GM18511 (cell line): ENCODE results near the gene KDM2A.

Experiments
- ATAC-seq: cut with Tn5 transposase; IDR thresholded peaks from one replicate; pipeline ENCODE4 v1.9.1; 2021; ENCODE audit warnings: mild to moderate bottlenecking, moderate library complexity; ENCODE audit not compliant: unreplicated experiment

The KDM2A gene

DNA sequence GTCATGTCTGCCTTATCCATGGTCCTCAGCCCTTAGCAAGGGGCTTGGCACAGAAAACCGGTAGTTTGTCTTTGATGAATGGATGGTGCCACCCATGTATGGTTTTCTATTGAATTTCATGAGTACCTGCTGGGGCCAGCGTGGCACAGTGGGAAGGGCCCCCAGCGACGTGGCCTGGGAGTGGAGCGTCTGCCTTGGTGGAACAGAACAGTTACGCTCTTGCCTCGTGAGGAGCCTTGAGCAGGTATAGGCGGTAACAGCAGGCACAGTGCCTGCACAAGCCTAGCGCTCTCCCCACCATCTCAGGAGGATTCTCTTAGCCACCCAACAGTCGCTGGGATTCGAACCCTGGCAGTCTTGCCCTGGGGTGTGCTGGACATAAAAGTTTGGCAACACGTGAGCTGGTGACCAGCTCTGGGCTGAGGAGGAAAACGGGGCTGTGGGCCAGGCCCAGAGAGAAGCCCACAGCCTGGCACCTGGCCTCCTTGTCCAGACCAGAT, 181.2 kb downstream of the KDM2A start:
- no peak for ATAC-seq

DNA sequence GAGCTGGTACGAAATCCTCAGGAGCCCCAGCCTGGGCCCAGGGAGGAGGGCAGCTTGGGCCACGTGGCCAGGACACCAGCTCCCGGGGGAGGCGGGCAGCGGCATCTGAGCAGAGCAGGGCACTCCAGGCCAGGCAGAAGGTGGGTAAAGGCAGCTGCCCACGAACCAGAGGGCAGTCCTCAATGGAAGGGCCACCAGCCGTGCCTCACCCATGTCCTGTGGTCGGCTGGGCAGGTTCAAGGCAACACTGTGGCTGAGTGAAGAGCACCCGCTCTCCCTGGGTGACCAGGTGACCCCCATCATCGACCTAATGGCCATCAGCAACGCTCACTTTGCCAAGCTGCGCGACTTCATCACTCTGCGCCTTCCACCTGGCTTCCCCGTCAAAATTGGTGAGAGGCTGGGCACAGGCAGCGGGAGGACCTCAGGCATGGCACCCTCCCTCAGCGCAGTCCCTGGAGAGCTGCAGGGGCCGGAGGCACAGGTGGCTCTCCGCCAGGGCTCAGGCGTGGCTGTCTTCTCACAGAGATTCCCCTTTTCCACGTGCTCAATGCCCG, 181.8 kb downstream of the KDM2A start:
- ATAC-seq = no peak

DNA sequence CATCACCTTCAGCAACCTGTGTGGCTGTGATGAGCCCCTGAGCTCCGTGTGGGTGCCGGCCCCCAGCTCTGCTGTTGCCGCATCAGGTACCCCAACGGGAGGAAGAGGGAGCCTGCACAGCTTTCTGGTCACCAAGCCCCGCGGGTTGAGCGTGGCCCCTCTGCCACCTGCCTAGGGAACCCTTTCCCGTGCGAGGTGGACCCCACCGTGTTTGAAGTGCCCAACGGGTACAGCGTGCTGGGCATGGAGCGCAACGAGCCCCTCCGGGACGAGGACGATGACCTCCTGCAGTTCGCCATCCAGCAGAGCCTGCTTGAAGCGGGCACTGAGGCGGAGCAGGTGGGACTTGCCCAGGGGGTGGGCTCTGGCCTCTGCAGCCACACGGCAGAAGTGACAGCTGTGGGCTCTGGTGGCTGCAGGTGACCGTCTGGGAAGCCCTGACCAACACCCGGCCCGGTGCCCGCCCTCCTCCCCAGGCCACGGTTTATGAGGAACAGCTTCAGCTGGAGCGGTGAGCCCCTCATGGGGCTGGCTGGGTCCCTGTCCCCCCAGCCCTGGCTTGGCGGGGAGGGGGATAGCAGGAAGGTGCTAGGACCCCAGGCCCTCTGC, 182.4 kb downstream of the KDM2A start:
- no peak for ATAC-seq

DNA sequence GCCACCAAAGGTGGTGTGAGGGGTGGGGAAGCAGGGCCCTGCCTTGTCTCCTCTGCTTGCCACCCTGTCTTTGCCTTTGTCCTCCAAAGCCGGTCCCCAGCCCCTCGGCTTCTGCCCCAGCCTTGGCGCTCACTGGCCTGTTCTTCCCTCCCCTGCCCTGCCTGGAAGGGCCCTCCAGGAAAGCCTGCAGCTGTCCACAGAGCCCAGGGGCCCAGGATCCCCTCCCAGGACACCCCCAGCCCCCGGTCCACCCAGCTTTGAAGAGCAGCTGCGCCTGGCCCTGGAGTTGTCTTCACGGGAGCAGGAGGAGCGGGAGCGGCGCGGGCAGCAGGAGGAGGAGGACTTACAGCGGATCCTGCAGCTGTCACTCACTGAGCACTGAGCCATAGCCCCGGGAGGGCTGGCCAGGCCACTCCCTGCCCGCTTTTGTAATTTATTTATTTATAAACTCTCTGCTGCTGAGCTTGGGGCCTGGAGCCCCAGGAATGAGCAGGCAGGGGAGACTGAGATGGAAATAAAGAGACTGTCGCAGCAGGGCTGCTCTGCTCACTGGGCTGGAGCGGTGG, 183.0 kb downstream of the KDM2A start:
- no peak for ATAC-seq

DNA sequence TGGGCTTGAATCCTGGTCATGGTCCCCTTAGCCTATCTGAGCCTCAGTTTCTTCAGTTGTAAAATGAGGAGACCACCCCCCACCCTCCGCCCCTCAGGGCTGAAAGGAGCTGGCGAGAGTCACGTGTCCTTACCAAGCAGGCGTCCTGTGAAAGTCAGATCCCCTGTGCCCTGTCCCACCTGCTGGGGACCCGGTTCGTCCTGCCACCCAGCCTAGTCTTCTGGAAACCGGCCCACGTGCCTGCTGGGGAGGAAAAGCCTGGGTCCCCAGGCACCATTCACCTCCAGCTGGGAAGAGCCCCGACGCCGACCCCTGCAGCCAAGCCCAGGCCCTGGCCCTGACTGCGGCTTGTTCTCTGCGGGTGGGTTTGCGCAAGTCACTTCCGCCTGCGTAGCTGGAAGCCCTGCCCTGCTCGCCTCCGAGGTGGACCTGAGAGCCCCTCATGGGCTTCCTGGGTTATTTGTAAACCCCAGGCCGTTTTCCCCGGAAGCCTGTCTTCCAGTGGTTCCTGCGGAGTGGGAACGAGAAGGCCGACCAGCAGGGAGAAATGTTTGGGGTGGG, 183.6 kb downstream of the KDM2A start:
- ATAC-seq = no peak

DNA sequence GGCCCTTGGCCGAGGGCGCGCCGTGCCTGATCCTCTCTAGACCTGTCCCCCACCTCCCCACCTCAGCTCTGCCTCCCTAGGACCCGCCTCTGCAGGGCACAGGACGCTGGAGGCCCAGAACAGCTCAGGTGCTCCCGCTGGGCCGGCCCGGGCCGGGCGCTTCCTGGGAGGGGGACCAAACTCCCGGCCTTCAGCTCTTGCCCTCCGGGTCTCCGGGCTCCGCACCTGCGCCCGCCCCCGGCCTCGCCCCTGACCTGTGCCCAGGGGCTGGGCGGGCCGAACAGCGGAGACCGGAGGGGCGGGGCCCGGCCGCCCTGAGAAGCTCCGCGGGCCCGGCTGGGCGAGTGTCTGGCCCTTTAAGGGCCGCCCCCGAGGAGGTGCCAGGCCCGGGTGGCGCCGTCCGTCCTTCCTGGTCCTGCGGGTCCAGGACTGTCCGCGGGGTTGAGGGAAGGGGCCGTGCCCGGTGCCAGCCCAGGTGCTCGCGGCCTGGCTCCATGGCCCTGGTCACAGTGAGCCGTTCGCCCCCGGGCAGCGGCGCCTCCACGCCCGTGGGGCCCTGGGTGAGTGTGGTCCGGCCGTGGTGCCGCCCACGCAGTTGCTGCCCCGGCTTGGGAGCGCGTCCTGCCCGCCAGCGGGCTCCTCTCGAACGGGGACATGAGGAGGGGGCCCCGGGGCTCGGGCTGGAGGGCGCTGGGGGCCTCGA, 184.2 kb downstream of the KDM2A start, which contains the start of gene SSH3:
Gene SSH3 (plus strand): TSS at position 399 of the 703 bp plus-strand sequence. CDS start 96 bp downstream, at position 495.
- ATAC-seq = no peak

DNA sequence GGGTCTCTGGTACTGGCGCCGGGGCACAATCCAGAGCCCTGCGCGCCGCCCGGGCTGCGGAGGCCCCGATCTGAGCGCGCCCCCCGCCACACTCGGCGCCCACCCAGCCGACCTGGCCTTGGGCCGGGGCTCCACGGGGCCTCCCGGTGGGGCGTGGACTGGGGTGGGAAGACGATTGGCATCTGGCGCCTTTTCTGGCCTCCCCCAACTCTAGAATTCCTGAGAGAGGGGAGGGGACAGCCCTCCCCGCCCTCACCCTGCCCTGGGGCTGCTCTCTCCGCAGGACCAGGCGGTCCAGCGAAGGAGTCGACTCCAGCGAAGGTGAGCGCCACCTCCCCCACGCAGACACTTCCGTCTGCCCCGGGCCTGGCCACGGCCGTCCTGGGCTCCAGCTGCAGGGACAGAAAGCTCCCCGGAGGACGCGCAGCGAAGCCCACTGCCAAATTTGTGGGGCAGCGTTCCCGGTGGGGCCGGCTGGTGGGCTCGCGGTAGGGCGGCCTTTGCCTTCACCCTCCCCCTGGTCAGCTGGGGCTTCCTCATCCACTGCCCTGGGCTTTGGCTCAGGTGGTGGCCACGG, 184.9 kb downstream of the KDM2A start:
- ATAC-seq = no peak

DNA sequence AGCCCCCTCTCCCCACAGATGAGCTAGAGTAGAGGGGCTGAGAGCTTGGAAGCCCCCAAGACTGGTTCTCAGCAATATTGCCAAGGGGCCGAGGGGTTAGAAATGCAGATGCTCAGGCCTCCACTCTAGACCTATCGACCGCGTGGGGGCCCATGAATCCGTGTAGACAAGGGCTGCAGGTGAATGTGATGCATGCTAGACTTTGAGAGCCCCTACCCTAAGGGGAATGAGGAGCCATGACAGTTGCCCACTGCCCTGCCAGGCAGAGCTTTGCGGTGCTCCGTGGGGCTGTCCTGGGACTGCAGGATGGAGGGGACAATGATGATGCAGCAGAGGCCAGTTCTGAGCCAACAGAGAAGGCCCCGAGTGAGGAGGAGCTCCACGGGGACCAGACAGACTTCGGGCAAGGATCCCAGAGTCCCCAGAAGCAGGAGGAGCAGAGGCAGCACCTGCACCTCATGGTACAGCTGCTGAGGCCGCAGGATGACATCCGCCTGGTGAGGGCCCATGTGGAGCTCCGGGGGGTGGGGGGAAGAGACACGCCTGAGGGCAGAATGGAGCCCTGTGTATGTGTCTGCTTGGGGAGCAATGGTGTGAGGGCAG, 185.5 kb downstream of the KDM2A start:
- no peak for ATAC-seq

DNA sequence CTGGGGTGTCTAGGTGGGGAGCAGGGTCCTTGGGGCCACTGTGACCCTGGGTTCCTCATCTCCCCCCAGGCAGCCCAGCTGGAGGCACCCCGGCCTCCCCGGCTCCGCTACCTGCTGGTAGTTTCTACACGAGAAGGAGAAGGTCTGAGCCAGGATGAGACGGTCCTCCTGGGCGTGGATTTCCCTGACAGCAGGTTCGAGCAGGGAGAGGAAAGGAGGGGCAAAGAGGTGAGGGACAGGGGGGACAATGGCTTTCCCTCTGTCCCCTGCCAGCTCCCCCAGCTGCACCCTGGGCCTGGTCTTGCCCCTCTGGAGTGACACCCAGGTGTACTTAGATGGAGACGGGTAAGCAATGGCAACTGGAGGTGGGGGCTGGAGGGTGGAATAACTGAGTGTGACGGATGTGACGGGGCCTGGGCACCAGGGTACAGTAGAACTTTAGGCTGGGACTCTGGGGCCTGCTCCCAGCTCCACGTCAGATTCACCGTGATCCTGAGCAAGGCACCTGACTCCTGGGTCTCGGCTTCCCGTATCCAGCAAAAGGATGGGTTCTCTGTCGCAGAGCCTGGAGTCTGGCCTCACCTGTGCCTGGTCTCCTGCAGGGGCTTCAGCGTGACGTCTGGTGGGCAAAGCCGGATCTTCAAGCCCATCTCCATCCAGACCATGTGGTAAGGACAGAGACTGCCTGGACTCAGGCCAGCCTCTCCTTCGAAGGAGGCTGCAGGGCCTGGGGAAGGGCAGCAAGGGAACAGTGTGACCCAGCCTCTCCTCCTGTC, 187.9 kb downstream of the KDM2A start:
- ATAC-seq = no peak

DNA sequence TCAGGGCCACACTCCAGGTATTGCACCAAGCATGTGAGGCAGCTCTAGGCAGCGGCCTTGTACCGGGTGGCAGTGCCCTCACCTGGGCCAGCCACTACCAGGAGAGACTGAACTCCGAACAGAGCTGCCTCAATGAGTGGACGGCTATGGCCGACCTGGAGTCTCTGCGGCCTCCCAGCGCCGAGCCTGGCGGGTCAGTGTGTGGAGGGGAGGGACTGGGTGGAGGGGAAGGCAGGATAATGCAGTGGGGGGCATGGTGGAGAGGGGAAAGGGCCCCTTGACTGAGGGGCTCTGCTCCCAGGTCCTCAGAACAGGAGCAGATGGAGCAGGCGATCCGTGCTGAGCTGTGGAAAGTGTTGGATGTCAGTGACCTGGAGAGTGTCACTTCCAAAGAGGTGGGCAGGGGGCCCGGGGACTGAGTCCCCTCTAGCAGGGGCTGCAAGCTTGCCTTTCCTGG, 188.5 kb downstream of the KDM2A start:
- ATAC-seq = no peak
